Dedifferentiated amniotic fluid mesenchymal stem cell (primary cell): ENCODE results near the gene PTGES2.

Experiments used
- DNase-seq: peaks from one replicate; pipeline ENCODE4 v3.0.0-alpha.2; 2016; ENCODE audit errors: extremely low spot score

PTGES2 gene

GRCh38 chr9:128153060-128153946, 25.8 kb upstream of the PTGES2 start:
- DNase-seq: no peak

- DNase-seq: no peak
These were observed 24.9 kb upstream of the PTGES2 start for GRCh38 chr9:128152133-128153059.

- DNase-seq: no peak
These were observed 24.0 kb upstream of the PTGES2 start for GRCh38 chr9:128151309-128152132.

- no peak for DNase-seq
These were observed 23.2 kb upstream of the PTGES2 start for GRCh38 chr9:128150594-128151308.

- no peak for DNase-seq
These were observed 22.5 kb upstream of the PTGES2 start for GRCh38 chr9:128149951-128150593.

- DNase-seq: no peak
These were observed 21.6 kb upstream of the PTGES2 start, which contains the start of gene LCN2 for GRCh38 chr9:128149001-128149701. Gene LCN2 (plus strand): TSS chr9:128149453. CDS start chr9:128149526, 73 bp downstream.

- DNase-seq: no peak
These were observed 21.0 kb upstream of the PTGES2 start for GRCh38 chr9:128148509-128149000.

GRCh38 chr9:128146591-128147120, 19.1 kb upstream of the PTGES2 start:
- no peak for DNase-seq

- DNase-seq: no peak
These were observed 18.4 kb upstream of the PTGES2 start for GRCh38 chr9:128145951-128146351.

- DNase-seq: no peak
These were observed 18.0 kb upstream of the PTGES2 start for GRCh38 chr9:128145536-128145935.

GRCh38 chr9:128144239-128145181, 17.0 kb upstream of the PTGES2 start:
- DNase-seq: no peak

GRCh38 chr9:128143525-128144238, 16.2 kb upstream of the PTGES2 start:
- no peak for DNase-seq

- no peak for DNase-seq
These were observed 15.1 kb upstream of the PTGES2 start for GRCh38 chr9:128142596-128142995.

- no peak for DNase-seq
These were observed 14.5 kb upstream of the PTGES2 start for GRCh38 chr9:128142061-128142460.

GRCh38 chr9:128141604-128142003, 14.1 kb upstream of the PTGES2 start:
- no peak for DNase-seq

- no peak for DNase-seq
These were observed 12.1 kb upstream of the PTGES2 start for GRCh38 chr9:128139621-128140020.

GRCh38 chr9:128138001-128138400, 10.5 kb upstream of the PTGES2 start:
- no peak for DNase-seq
